Activated naive CD8-positive, alpha-beta T cell treated with anti-CD3 and anti-CD28 coated beads, Interleukin-2, amount 10 ng/mL, durations not matched to agents 7 days and 5 days (primary cell): ENCODE results near the gene PTPRG. TPM values are rescaled to one million over a fixed set of nuclear protein-coding genes. Genes with fewer than 3 reads are reported as not detected.
"Not testable (repeated sequence)": the region's sequence is repeated elsewhere in the genome, so short reads cannot be mapped to it uniquely, and the experiment has no call there.

ENCODE experiments used
- ATAC-seq: fragments of 150-1000 bp; cut with Tn5 transposase; one replicate; pipeline ENCODE4 v1.10.0; 2021; ENCODE audit warnings: low read depth, moderate library complexity
- POLR2A ChIA-PET: fragments of 350-600 bp; sonication (Branson Sonifier 250); formaldehyde crosslinking; loops from one replicate; lab custom pipeline; 2021; ENCODE audit warnings: antibody characterized with exemption; lab: Charles Lee
- DNase-seq: peaks from one replicate; pipeline ENCODE4 v3.0.0; 2021
- H3K27ac Mint-ChIP-seq: one replicate; pipeline ENCODE4 v1.8.0; 2022; ENCODE audit warnings: mild to moderate bottlenecking, mixed read lengths
- H3K27me3 Mint-ChIP-seq: one replicate; pipeline ENCODE4 v1.8.0; 2022; ENCODE audit warnings: mild to moderate bottlenecking, moderate library complexity, mixed read lengths
- H3K36me3 Mint-ChIP-seq: one replicate; pipeline ENCODE4 v1.8.0; 2021; ENCODE audit warnings: mild to moderate bottlenecking, mixed read lengths
- H3K4me1 Mint-ChIP-seq: one replicate; pipeline ENCODE4 v1.8.0; 2021; ENCODE audit warnings: mixed read lengths
- H3K4me3 Mint-ChIP-seq: one replicate; pipeline ENCODE4 v1.8.0; 2022; ENCODE audit warnings: mild to moderate bottlenecking, moderate library complexity, mixed read lengths
- H3K9me3 Mint-ChIP-seq: one replicate; pipeline ENCODE4 v1.8.0; 2021; ENCODE audit warnings: mixed read lengths
- total RNA-seq, 2 experiments: library from RNA; stranded (reverse); gene quantifications; one replicate each; pipeline ENCODE4 v1.2.3, GENCODE V29; 2021

The PTPRG gene
- total RNA-seq, 2 experiments from 2014 or later = not detected

GRCh38 chr3:61538486-61538885 is 22.9 kb upstream of the PTPRG start:
- H3K36me3 Mint-ChIP-seq = no peaks in the 10 kb centered on the region
- ATAC-seq (no peak), DNase-seq (no peak)
- H3K27me3 Mint-ChIP-seq = peaks cover 9% of the 10 kb centered on the region
- H3K9me3 Mint-ChIP-seq = peaks cover 2% of the 10 kb centered on the region
- no peaks in the 10 kb centered on the region for H3K4me1 Mint-ChIP-seq
- H3K4me3 Mint-ChIP-seq = no peak overlapping the region
- no peak overlapping the region for H3K27ac Mint-ChIP-seq
- POLR2A ChIA-PET = no interaction called here

GRCh38 chr3:61541694-61542093 is 19.7 kb upstream of the PTPRG start:
- Mint-ChIP-seq H3K27me3 (peaks cover 6% of the 10 kb centered on the region), H3K36me3 (no peaks in the 10 kb centered on the region), H3K9me3 (peaks cover 4% of the 10 kb centered on the region), H3K27ac (no peak overlapping the region), H3K4me1 (no peaks in the 10 kb centered on the region), H3K4me3 (no peak overlapping the region)
- ATAC-seq = no peak
- DNase-seq = no peak
- POLR2A ChIA-PET = no interaction called here

- Mint-ChIP-seq H3K27me3 (peaks cover 2% of the 10 kb centered on the region), H3K9me3 (peaks cover 6% of the 10 kb centered on the region), H3K36me3 (no peaks in the 10 kb centered on the region), H3K4me1 (no peaks in the 10 kb centered on the region), H3K27ac (no peak overlapping the region), H3K4me3 (no peak overlapping the region)
- ATAC-seq (no peak), DNase-seq (no peak)
- POLR2A ChIA-PET = no interaction called here
These were observed 15.7 kb upstream of the PTPRG start for GRCh38 chr3:61545716-61546115.

- Mint-ChIP-seq H3K36me3 (no peaks in the 10 kb centered on the region), H3K4me1 (no peaks in the 10 kb centered on the region), H3K27ac (no peak overlapping the region), H3K9me3 (peaks cover 6% of the 10 kb centered on the region), H3K4me3 (no peak overlapping the region), H3K27me3 (no peaks in the 10 kb centered on the region)
- DNase-seq = no peak
- ATAC-seq = no peak
- POLR2A ChIA-PET = no interaction called here
These were observed 13.7 kb upstream of the PTPRG start for GRCh38 chr3:61547625-61548024.

GRCh38 chr3:61552704-61553103 is 8.7 kb upstream of the PTPRG start:
- H3K27ac Mint-ChIP-seq, POLR2A ChIA-PET, H3K9me3 Mint-ChIP-seq, DNase-seq, ATAC-seq, H3K4me1 Mint-ChIP-seq, H3K36me3 Mint-ChIP-seq, H3K27me3 Mint-ChIP-seq, H3K4me3 Mint-ChIP-seq: not testable (repeated sequence)

- H3K27me3 Mint-ChIP-seq = peaks cover 61% of the 10 kb centered on the region
- ATAC-seq = no peak
- H3K4me3 Mint-ChIP-seq = no peak overlapping the region
- H3K36me3 Mint-ChIP-seq = no peaks in the 10 kb centered on the region
- H3K9me3 Mint-ChIP-seq = no peaks in the 10 kb centered on the region
- POLR2A ChIA-PET = no interaction called here
- H3K27ac Mint-ChIP-seq = no peak overlapping the region
- peaks cover 10% of the 10 kb centered on the region for H3K4me1 Mint-ChIP-seq
- no peak for DNase-seq
These were observed 2.1 kb upstream of the PTPRG start for GRCh38 chr3:61559136-61559731.

GRCh38 chr3:61560517-61561373 is 626 bp upstream of the PTPRG start:
- Mint-ChIP-seq H3K4me1 (peaks cover 10% of the 10 kb centered on the region), H3K27me3 (peaks cover 72% of the 10 kb centered on the region), H3K27ac (peak overlapping the region; percentile 34), H3K9me3 (no peaks in the 10 kb centered on the region), H3K4me3 (peak overlapping the region; percentile 77), H3K36me3 (no peaks in the 10 kb centered on the region)
- POLR2A ChIA-PET = no interaction called here
- DNase-seq (peak; percentile 61), ATAC-seq (peak; percentile 67)

- POLR2A ChIA-PET = no interaction called here
- ATAC-seq = no peak
- Mint-ChIP-seq H3K27ac (no peak overlapping the region), H3K27me3 (peaks cover 73% of the 10 kb centered on the region), H3K36me3 (no peaks in the 10 kb centered on the region), H3K4me3 (peak overlapping the region; percentile 51), H3K9me3 (no peaks in the 10 kb centered on the region), H3K4me1 (peaks cover 10% of the 10 kb centered on the region)
- peak; percentile 33 for DNase-seq
These were observed 810 bp downstream of the PTPRG start for GRCh38 chr3:61562042-61562720.

- H3K36me3 Mint-ChIP-seq = no peaks in the 10 kb centered on the region
- H3K4me1 Mint-ChIP-seq = peaks cover 10% of the 10 kb centered on the region
- H3K27ac Mint-ChIP-seq = no peak overlapping the region
- no peak for DNase-seq
- peak overlapping the region; percentile 51 for H3K4me3 Mint-ChIP-seq
- POLR2A ChIA-PET = no interaction called here
- no peaks in the 10 kb centered on the region for H3K9me3 Mint-ChIP-seq
- no peak for ATAC-seq
- peaks cover 73% of the 10 kb centered on the region for H3K27me3 Mint-ChIP-seq
These were observed 1.4 kb downstream of the PTPRG start for GRCh38 chr3:61562721-61563312.

GRCh38 chr3:61563313-61564271 is 2.2 kb downstream of the PTPRG start:
- Mint-ChIP-seq H3K9me3 (no peaks in the 10 kb centered on the region), H3K36me3 (no peaks in the 10 kb centered on the region), H3K27me3 (peaks cover 68% of the 10 kb centered on the region), H3K4me3 (no peak overlapping the region), H3K4me1 (peaks cover 10% of the 10 kb centered on the region), H3K27ac (no peak overlapping the region)
- POLR2A ChIA-PET = no interaction called here
- ATAC-seq (no peak), DNase-seq (no peak)

- DNase-seq = no peak
- POLR2A ChIA-PET = no interaction called here
- peaks cover 10% of the 10 kb centered on the region for H3K4me1 Mint-ChIP-seq
- no peak for ATAC-seq
- no peaks in the 10 kb centered on the region for H3K36me3 Mint-ChIP-seq
- H3K27me3 Mint-ChIP-seq = peaks cover 65% of the 10 kb centered on the region
- no peak overlapping the region for H3K27ac Mint-ChIP-seq
- H3K9me3 Mint-ChIP-seq = no peaks in the 10 kb centered on the region
- H3K4me3 Mint-ChIP-seq = no peak overlapping the region
These were observed 3.2 kb downstream of the PTPRG start for GRCh38 chr3:61564395-61565059.

- POLR2A ChIA-PET = no interaction called here
- Mint-ChIP-seq H3K36me3 (no peaks in the 10 kb centered on the region), H3K4me3 (no peak overlapping the region), H3K9me3 (no peaks in the 10 kb centered on the region), H3K27me3 (peaks cover 58% of the 10 kb centered on the region), H3K4me1 (peaks cover 5% of the 10 kb centered on the region), H3K27ac (no peak overlapping the region)
- ATAC-seq = no peak
- no peak for DNase-seq
These were observed 4.2 kb downstream of the PTPRG start for GRCh38 chr3:61565569-61565968.
